Epithelial cell of proximal tubule (primary cell): Measurements from ENCODE around the gene TLL1. TPM values are rescaled to one million over a fixed set of nuclear protein-coding genes. Genes with fewer than 3 reads are reported as not detected.

Experiments used
- DNase-seq: peaks from one replicate; pipeline ENCODE4 v3.0.0-alpha.2; 2011; ENCODE audit warnings: low read depth
- H3K4me3 ChIP-seq: 2 replicates; pipeline ENCODE4 v1.5.1; 2011; ENCODE audit warnings: low read depth, mild to moderate bottlenecking, low read length
- total RNA-seq: library from RNA; depleted of rRNA; stranded (reverse); fragments of >200 nt; gene quantifications from 2 replicates; pipeline ENCODE4 v1.2.3, GENCODE V29; 2015
- TF ChIP-seq, protein P1 (sequence below): conservative IDR thresholded peaks from 2 replicates; pipeline ENCODE4 v1.5.1; 2012; ENCODE audit warnings: low read depth, mild to moderate bottlenecking, low read length

The TLL1 gene
- total RNA-seq, 1 donor from 2014 or later = 2.6 TPM

GRCh38 chr4:166008510-166008909, 135.5 kb downstream of the TLL1 start:
- DNase-seq = no peak
- no peak overlapping the region for H3K4me3 ChIP-seq
- TF ChIP-seq, protein P1, sequence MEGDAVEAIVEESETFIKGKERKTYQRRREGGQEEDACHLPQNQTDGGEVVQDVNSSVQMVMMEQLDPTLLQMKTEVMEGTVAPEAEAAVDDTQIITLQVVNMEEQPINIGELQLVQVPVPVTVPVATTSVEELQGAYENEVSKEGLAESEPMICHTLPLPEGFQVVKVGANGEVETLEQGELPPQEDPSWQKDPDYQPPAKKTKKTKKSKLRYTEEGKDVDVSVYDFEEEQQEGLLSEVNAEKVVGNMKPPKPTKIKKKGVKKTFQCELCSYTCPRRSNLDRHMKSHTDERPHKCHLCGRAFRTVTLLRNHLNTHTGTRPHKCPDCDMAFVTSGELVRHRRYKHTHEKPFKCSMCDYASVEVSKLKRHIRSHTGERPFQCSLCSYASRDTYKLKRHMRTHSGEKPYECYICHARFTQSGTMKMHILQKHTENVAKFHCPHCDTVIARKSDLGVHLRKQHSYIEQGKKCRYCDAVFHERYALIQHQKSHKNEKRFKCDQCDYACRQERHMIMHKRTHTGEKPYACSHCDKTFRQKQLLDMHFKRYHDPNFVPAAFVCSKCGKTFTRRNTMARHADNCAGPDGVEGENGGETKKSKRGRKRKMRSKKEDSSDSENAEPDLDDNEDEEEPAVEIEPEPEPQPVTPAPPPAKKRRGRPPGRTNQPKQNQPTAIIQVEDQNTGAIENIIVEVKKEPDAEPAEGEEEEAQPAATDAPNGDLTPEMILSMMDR = no peak

- no peak for DNase-seq
- no peak overlapping the region for H3K4me3 ChIP-seq
- TF ChIP-seq, protein P1 = no peak
Observed at GRCh38 chr4:166012129-166013030, 139.3 kb downstream of the TLL1 start.

- TF ChIP-seq, protein P1 = no peak
- H3K4me3 ChIP-seq = no peak overlapping the region
- no peak for DNase-seq
Observed at GRCh38 chr4:166014411-166014810, 141.4 kb downstream of the TLL1 start.

GRCh38 chr4:166017804-166018203, 144.8 kb downstream of the TLL1 start:
- TF ChIP-seq, protein P1 = no peak
- H3K4me3 ChIP-seq = no peak overlapping the region
- no peak for DNase-seq

DNA sequence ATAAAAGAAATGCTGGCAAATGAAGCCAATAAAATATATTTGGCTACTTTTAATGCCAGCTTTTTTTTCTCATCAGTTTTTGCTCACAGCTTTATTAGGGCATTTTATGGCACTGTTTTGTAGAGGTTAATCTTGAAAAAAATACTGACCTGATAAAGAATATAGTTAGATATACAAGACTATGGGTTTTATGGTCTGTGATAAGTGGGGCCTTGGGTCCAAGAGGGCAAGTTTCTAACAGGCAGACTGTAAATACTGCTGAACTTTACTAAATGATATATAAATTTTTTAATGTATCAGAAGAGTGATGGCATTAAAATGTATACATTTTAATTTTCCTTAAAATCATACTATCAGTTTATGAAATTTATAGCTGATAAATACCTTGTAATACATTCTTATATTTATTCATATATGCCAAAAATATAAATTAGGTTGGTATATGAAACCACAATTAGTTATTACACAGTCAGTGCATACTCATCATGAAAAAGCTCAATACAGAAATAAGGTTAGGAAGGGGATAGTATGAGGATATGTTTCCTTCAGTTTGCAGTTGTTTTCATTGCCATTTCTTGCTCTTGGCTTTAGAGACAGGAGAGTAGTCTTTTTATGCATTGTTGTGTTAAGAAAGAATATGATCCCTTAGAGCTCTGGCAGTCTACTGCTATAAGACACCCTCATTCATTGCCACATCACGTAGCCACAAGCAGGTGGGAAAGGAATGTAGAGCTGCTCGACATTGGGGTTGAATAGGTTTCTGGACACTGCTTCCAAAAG, 146.6 kb downstream of the TLL1 start:
- DNase-seq = no peak
- TF ChIP-seq, protein P1 = no peak

GRCh38 chr4:166021617-166022016, 148.6 kb downstream of the TLL1 start:
- TF ChIP-seq, protein P1 = no peak
- DNase-seq = no peak
- H3K4me3 ChIP-seq = no peak overlapping the region

More for the DNA sequence above, 146.6 kb downstream of the TLL1 start:
- H3K4me3 ChIP-seq = no peak overlapping the region
